DMS 273 treated with DMSO at 0.1 percent for 48 hours (cell line): ENCODE data around the gene EFNB1.

Source experiments
- DNase-seq: peaks from one replicate; lab custom pipeline; 2025; lab: John Stamatoyannopoulos, UW

EFNB1 gene

GRCh38 chrX:68827848-68828624 is 785 bp upstream of the EFNB1 start:
- peak; percentile 34 for DNase-seq

GRCh38 chrX:68829582-68830418 is 979 bp downstream of the EFNB1 start:
- DNase-seq = no peak

DNA sequence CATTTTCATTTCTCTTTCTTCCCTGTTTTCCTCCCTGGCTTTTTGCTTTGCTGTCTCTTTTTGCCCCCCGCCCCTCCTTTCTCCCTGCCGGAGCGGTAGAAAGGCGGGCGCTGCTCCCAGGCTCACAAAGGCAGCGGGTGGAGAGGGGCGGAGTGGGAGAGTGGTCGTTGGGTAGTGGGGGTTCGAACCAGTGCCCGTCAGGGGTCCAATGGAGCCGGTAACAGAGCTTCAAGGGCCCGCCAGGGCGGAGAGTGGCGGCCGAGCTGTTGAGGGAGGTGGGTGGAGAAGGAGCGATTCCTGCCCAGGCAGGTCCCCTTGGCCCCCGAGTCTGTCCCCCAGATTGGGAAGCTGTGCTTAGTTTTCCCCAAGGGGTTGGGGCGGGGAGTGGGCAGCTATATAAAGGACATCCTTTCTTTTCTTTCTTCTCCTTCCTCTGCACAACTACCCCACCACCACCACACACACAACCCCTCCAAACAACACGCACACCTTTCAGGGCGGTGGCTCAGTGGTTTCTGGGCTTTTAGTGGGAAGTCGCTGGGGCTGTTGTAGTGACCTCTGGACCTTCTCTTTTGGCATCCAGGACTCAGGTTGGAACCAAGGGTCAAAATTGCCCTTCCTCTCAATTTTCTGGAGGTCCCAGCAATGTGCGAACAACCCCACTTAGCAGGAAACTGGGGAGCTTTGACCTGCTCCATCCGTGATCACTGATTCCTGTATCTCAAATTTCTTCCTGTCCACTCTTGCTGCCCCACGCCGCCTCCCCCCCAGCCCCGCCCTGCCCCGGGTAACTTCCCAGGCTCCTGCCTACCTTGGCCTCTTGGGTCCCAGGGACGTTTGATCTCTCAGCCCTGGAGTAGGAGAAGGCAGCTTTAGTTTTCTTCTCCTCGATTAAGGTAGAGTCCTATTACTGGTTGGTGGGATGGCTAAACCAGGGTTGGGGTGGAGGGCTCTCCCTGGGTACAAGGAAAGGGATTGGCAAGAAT is 1.9 kb downstream of the EFNB1 start:
- DNase-seq = no peak

GRCh38 chrX:68831405-68832100 is 2.7 kb downstream of the EFNB1 start:
- no peak for DNase-seq

DNA sequence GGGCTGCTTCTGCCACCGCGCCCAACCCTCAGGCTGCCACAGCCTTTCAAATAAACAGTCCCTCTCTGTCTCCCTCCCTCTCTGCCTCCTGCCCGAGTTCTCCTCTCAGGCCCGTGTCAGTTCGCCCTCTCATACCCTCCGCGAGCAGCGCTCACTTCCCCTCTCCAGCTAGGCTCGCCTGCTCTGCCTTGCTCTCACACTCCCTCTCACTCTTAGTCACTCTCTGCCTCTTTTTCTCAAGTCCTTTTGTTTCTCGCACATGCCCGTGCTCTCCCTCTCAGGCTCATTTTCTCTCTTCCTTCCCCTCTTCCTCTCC is 3.2 kb downstream of the EFNB1 start:
- no peak for DNase-seq

DNA sequence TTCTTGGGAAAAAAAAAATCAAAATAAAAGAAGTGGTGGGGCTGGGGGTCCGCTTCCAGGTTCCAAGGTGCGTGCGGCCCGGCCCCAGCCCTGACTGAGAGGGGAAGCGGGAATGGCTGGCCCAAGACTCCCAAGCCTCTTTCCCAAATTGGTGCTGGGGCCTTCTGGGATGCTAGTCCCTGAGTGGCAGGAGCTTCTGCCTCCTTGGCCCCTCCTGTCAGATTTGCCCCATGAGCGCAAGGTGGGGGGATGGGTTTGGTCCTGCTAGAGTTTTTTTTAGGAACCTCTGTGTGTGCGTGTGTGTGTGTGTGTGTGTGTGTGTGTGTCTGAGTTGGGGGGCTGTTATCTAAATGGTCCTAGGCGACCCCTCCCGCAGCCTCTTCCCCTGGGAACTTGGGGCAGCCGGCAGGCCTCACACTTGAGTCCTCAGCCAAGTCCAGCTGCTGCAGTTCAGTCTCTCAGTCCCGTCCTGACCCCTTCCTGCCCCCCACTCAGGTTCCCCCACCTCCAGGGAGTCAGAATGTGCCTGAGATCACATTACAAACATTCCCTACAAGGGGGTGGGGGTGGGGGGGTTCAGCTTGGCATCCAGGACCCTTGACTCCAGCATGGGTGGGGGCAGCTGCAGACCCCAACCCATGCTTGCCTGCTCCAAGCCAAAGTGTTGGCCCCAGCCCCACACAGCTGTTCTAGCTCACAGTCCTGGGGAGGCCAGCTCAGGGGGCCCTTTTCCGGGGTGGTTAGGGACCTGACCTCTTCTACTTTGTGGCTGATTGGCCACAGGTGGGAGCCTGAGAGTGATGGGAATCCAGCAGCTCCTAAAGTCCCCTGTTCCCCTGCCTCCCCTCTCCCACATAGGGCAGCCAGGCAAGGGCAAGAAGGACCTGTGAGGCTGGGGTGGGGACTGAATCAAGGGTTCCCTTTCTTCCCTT is 4.0 kb downstream of the EFNB1 start:
- DNase-seq = no peak

DNA sequence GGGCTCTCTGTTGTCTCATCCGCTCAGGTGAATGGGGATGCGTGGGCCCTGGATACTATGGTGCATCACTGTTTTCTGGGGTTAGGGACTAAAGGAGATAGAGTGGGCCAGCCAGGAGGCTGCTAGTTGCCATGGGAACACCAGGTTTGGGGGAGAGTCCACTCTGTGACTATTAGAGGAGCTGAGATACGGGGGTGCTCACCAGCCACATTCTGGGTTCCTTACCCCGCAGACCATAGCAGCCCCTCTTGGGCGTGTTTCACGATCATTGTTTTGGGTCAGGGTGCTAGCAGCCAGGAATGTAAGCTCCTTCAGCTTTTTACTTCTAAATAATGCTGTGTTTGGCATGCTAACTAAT is 4.6 kb downstream of the EFNB1 start:
- DNase-seq = no peak

GRCh38 chrX:68833855-68834331 is 5.1 kb downstream of the EFNB1 start:
- no peak for DNase-seq

GRCh38 chrX:68834371-68835103 is 5.7 kb downstream of the EFNB1 start:
- no peak for DNase-seq

GRCh38 chrX:68835104-68835442 is 6.3 kb downstream of the EFNB1 start:
- DNase-seq = no peak

DNA sequence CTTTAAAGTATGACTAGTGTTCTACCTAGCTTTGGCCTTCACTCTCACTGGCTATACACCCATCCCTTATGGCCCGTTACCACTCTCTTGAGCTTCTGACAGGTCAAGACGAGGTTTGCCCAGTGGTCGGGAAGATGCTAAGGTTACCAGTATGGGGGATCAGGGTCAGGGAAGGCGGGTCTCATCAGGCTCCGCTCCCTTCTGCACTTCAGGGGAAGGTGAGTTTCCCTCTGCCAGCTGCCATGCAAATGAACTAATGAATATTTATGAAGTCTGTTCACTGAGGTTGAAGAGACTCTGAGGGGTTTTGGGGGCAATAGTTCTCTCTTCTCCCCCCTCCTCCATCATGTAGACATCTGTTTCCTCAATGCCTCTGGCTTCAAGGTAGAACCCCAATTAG is 6.6 kb downstream of the EFNB1 start:
- DNase-seq = no peak

GRCh38 chrX:68837119-68837518 is 8.3 kb downstream of the EFNB1 start:
- DNase-seq = no peak

DNA sequence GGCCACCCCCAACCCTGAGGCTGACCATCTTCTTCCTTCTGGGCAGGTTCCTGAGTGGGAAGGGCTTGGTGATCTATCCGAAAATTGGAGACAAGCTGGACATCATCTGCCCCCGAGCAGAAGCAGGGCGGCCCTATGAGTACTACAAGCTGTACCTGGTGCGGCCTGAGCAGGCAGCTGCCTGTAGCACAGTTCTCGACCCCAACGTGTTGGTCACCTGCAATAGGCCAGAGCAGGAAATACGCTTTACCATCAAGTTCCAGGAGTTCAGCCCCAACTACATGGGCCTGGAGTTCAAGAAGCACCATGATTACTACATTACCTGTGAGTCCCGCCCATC is 9.7 kb downstream of the EFNB1 start:
- no peak for DNase-seq

- DNase-seq = no peak
Observed at GRCh38 chrX:68839771-68840170, 10.9 kb downstream of the EFNB1 start.

DNA sequence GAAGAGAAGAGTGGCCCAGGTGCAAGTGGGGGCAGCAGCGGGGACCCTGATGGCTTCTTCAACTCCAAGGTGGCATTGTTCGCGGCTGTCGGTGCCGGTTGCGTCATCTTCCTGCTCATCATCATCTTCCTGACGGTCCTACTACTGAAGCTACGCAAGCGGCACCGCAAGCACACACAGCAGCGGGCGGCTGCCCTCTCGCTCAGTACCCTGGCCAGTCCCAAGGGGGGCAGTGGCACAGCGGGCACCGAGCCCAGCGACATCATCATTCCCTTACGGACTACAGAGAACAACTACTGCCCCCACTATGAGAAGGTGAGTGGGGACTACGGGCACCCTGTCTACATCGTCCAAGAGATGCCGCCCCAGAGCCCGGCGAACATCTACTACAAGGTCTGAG is 11.4 kb downstream of the EFNB1 start:
- DNase-seq = no peak

DNA sequence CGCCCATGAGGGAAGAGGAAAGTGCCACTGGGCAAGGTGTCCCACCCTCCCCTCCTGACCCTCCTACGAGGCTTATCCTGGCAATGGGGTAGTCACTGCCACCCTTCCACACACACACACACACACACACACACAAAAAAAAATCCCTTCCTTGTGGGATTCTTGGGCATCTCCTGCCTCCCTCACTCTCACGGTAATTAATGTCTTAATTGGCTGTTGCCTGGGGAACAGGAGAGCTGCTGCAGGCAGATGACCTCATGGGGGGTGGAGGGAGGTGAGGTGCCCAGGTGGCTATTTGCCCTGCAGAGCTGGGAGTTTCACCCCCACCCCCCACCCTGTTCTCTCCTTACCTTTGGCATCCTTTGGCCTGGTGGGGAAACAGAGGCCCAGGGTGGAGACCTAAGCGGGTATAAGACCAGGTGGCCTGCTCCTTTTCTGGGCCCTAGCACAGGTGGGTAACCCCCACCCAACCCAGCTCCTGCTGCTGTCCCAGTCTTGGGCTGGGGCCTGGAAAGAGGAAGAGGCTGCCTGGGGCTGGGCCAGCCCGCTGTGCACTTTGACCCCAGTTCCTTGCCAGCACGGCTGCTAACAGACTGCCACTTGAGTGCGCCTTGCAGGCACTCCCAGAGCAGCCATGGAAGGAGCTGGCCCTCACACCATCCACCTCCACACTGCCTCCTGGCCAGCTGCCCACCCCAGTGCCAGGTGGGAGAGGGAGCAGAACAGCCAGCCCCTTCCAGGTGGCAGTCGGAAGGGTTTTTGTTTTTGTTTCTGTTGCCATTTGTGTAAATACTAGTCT is 12.6 kb downstream of the EFNB1 start:
- no peak for DNase-seq

DNA sequence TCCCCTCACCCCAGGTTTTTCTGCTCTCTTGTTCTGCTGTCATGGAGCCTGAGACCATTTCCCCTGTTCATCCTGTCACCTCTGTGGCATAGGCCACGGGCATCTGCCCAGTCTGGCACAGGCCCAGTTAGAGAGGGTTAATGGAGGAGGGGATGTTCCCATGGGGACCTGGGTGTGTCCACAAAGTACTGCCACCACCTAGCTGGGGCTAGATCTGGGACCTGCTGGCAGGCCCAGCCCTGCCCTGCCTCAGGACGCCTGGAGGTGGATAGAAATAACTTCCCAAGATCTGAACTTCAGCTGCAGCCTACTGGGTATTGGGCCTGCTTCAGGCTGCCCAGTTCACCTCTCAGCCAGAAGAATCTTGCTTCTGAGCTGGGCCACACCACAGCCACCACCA is 13.5 kb downstream of the EFNB1 start:
- DNase-seq = no peak

GRCh38 chrX:68842781-68843581 is 14.2 kb downstream of the EFNB1 start:
- DNase-seq = peak; percentile 62
